Activated T-helper 17 cell treated with anti-CD3 and anti-CD28 coated beads, Interleukin-2, amount 50 U/mL, for 72 hours (primary cell): Measurements from ENCODE around the gene SPATS2. TPM values are rescaled to one million over a fixed set of nuclear protein-coding genes. Genes with fewer than 3 reads are reported as not detected.

ENCODE experiments used
- ATAC-seq: fragments of 150-1000 bp; cut with Tn5 transposase; replicated peaks from 2 replicates; pipeline ENCODE4 v1.10.0; 2021; ENCODE audit warnings: mild to moderate bottlenecking, moderate library complexity
- H3K27ac Mint-ChIP-seq: one replicate; pipeline ENCODE4 v1.8.0; 2022; ENCODE audit warnings: mixed read lengths
- H3K27me3 Mint-ChIP-seq: one replicate; pipeline ENCODE4 v1.8.0; 2022; ENCODE audit warnings: mixed read lengths
- H3K36me3 Mint-ChIP-seq: one replicate; pipeline ENCODE4 v1.8.0; 2022; ENCODE audit warnings: low read depth, mild to moderate bottlenecking, mixed read lengths
- H3K4me1 Mint-ChIP-seq: one replicate; pipeline ENCODE4 v1.8.0; 2022; ENCODE audit warnings: mixed read lengths
- H3K4me3 Mint-ChIP-seq: one replicate; pipeline ENCODE4 v1.8.0; 2022; ENCODE audit warnings: mild to moderate bottlenecking, mixed read lengths
- H3K9me3 Mint-ChIP-seq: one replicate; pipeline ENCODE4 v1.8.0; 2022; ENCODE audit warnings: mixed read lengths
- total RNA-seq, 2 donors: library from RNA; stranded (reverse); gene quantifications; one replicate each; pipeline ENCODE4 v1.2.3, GENCODE V29; 2022

Gene SPATS2
- total RNA-seq, 2 donors from 2014 or later, result 15.3 to 16.9 TPM

DNA sequence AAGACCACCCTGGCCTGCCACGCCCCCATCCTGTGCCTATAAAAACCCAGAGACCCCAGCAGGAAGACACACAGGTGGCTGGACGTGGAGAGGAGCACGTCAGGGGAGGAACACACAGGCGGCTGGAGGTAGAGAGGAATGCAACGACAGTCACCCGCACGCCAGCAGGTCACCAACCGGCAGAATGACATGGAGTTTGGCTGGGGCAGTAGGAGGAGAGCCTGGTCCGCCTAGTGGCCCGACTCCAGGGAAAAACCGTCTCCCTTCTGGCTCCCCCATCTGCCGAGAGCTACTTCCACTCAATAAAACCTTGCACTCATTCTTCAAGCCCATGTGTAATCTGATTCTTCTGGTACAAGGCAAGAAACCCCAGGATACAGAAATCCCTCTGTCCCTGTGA lies 108.8 kb downstream of the SPATS2 start:
- ATAC-seq, result no peak
- Mint-ChIP-seq H3K27me3 (no peaks in the 10 kb centered on the region), H3K4me1 (no peaks in the 10 kb centered on the region), H3K27ac (no peak overlapping the region), H3K36me3 (no peaks in the 10 kb centered on the region), H3K4me3 (no peak overlapping the region), H3K9me3 (no peaks in the 10 kb centered on the region)

GRCh38 chr12:49478949-49479664 lies 111.8 kb downstream of the SPATS2 start:
- H3K4me1 Mint-ChIP-seq, result no peaks in the 10 kb centered on the region
- no peak for ATAC-seq
- no peak overlapping the region for H3K4me3 Mint-ChIP-seq
- H3K27me3 Mint-ChIP-seq, result no peaks in the 10 kb centered on the region
- no peaks in the 10 kb centered on the region for H3K36me3 Mint-ChIP-seq
- H3K9me3 Mint-ChIP-seq, result no peaks in the 10 kb centered on the region
- no peak overlapping the region for H3K27ac Mint-ChIP-seq

- Mint-ChIP-seq H3K9me3 (no peaks in the 10 kb centered on the region), H3K27me3 (no peaks in the 10 kb centered on the region), H3K4me3 (no peak overlapping the region), H3K27ac (no peak overlapping the region), H3K36me3 (peaks cover 14% of the 10 kb centered on the region), H3K4me1 (no peaks in the 10 kb centered on the region)
- no peak for ATAC-seq
Observed at GRCh38 chr12:49482095-49483051, 115.1 kb downstream of the SPATS2 start.

GRCh38 chr12:49483619-49484018 lies 116.4 kb downstream of the SPATS2 start:
- no peak overlapping the region for H3K4me3 Mint-ChIP-seq
- no peaks in the 10 kb centered on the region for H3K27me3 Mint-ChIP-seq
- no peak for ATAC-seq
- H3K4me1 Mint-ChIP-seq, result no peaks in the 10 kb centered on the region
- no peak overlapping the region for H3K27ac Mint-ChIP-seq
- no peaks in the 10 kb centered on the region for H3K9me3 Mint-ChIP-seq
- H3K36me3 Mint-ChIP-seq, result peaks cover 14% of the 10 kb centered on the region

DNA sequence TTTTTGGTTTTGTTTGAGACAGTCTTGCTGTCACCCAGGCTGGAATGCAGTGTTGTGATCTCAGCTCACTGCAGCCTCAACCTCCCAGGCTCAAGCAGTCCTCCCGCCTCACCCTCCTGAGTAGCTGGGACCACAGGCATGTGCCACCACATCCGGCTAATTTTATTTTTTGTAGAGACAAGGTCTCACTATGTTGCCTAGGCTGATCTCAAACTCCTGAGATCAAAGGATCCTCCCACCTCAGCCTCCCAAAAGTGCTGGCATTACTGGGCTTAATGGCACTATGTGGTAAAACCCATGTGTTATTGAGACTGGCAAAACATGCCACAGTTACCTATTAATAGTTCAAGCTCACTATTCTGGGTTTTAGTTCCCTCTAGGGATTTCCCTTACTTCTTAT lies 120.3 kb downstream of the SPATS2 start:
- Mint-ChIP-seq H3K4me3 (no peak overlapping the region), H3K4me1 (no peaks in the 10 kb centered on the region), H3K36me3 (peaks cover 14% of the 10 kb centered on the region), H3K27me3 (no peaks in the 10 kb centered on the region), H3K27ac (no peak overlapping the region), H3K9me3 (no peaks in the 10 kb centered on the region)
- no peak for ATAC-seq

- Mint-ChIP-seq H3K27ac (no peak overlapping the region), H3K36me3 (peaks cover 14% of the 10 kb centered on the region), H3K9me3 (no peaks in the 10 kb centered on the region), H3K4me3 (no peak overlapping the region), H3K27me3 (no peaks in the 10 kb centered on the region), H3K4me1 (no peaks in the 10 kb centered on the region)
- ATAC-seq, result no peak
Observed at GRCh38 chr12:49489154-49489553, 121.9 kb downstream of the SPATS2 start.

DNA sequence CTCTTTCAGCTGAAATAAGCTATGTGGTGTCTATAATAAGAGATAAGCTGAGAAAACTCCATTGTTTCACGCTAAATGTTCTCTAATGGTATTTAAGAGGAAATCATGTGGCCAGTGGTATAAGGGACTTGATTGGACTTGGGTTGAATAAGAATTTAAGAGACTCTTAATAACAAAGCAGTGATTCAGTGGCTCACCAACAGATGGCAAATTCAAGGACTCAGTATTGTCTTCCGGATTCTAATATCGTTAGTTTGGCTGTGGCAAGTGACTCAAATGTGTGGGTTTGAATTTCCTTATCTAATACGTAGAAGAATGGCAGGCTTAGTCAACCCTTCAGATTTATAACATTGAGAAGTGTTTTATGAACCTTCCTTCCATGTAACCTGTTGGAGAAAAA lies 122.5 kb downstream of the SPATS2 start:
- no peak for ATAC-seq
- peaks cover 20% of the 10 kb centered on the region for H3K36me3 Mint-ChIP-seq
- H3K9me3 Mint-ChIP-seq, result no peaks in the 10 kb centered on the region
- H3K4me3 Mint-ChIP-seq, result no peak overlapping the region
- no peak overlapping the region for H3K27ac Mint-ChIP-seq
- H3K27me3 Mint-ChIP-seq, result no peaks in the 10 kb centered on the region
- no peaks in the 10 kb centered on the region for H3K4me1 Mint-ChIP-seq

DNA sequence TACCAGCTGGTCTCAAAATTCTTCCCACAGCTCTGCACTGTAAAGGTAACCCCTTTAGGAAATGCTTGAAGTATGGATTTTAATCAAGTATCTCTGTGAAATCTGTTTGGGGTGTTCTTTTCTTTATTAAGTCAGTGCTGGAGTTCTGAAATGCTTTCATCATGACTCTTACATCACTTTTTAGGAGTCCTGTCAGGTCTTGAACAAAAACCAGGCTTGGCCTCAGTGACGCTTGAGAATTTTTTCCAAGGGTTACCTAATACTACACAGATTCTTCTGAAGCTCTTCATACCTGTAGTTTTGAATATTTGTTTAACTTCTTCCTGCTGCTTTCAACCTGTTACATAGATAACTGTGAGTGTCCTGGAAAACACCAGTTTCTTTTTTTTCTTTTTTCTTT lies 124.6 kb downstream of the SPATS2 start:
- Mint-ChIP-seq H3K4me1 (peaks cover 3% of the 10 kb centered on the region), H3K36me3 (peaks cover 27% of the 10 kb centered on the region), H3K27me3 (no peaks in the 10 kb centered on the region), H3K27ac (no peak overlapping the region), H3K9me3 (no peaks in the 10 kb centered on the region), H3K4me3 (no peak overlapping the region)
- ATAC-seq, result no peak

DNA sequence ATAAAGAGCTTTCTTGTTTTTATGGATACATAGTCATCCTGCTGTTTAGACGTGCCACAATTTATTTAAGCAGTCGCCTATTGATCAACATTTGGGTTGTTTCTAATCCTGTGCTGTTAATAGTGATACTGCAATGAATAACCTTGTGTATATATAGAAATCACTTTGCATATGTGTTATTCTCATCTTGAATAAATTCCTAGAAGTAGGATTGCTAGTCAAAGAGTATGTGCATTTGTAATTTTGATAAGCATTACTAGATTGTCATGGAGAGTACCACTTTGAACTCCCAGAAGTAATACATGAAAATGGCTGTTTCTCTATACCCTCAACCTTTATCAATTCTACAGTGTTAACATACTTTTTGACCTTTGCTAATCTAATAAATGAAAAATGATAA lies 126.6 kb downstream of the SPATS2 start:
- H3K27me3 Mint-ChIP-seq, result no peaks in the 10 kb centered on the region
- ATAC-seq, result no peak
- H3K9me3 Mint-ChIP-seq, result no peaks in the 10 kb centered on the region
- H3K27ac Mint-ChIP-seq, result no peak overlapping the region
- peaks cover 3% of the 10 kb centered on the region for H3K4me1 Mint-ChIP-seq
- H3K4me3 Mint-ChIP-seq, result no peak overlapping the region
- peaks cover 37% of the 10 kb centered on the region for H3K36me3 Mint-ChIP-seq

GRCh38 chr12:49496417-49497360 lies 129.4 kb downstream of the SPATS2 start:
- no peak overlapping the region for H3K4me3 Mint-ChIP-seq
- no peaks in the 10 kb centered on the region for H3K27me3 Mint-ChIP-seq
- peaks cover 43% of the 10 kb centered on the region for H3K36me3 Mint-ChIP-seq
- no peaks in the 10 kb centered on the region for H3K9me3 Mint-ChIP-seq
- ATAC-seq, result no peak
- no peak overlapping the region for H3K27ac Mint-ChIP-seq
- peaks cover 3% of the 10 kb centered on the region for H3K4me1 Mint-ChIP-seq

GRCh38 chr12:49501895-49502294 lies 134.6 kb downstream of the SPATS2 start:
- Mint-ChIP-seq H3K27ac (no peak overlapping the region), H3K9me3 (no peaks in the 10 kb centered on the region), H3K27me3 (no peaks in the 10 kb centered on the region), H3K4me1 (no peaks in the 10 kb centered on the region), H3K4me3 (no peak overlapping the region), H3K36me3 (peaks cover 16% of the 10 kb centered on the region)
- ATAC-seq, result no peak

DNA sequence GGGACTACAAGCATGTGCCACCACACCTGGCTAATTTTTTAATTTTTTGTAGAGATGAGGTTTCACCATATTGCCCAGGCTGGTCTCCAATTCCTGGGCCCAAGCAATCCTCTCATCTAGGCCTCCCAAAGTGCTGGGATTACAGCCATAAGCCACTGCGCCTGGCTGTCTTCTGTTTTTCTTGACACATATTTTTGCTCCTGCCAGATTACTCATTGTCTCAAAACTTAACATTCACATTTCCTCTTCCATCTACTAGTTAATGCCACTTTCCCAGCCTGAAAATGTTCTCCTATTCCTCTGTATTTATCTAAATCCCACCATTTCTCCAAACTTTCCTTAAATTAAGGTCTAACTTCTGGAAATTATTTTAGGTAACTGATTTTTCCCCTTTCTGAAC lies 135.3 kb downstream of the SPATS2 start:
- H3K36me3 Mint-ChIP-seq, result peaks cover 9% of the 10 kb centered on the region
- H3K27me3 Mint-ChIP-seq, result no peaks in the 10 kb centered on the region
- no peak overlapping the region for H3K27ac Mint-ChIP-seq
- H3K4me1 Mint-ChIP-seq, result no peaks in the 10 kb centered on the region
- no peak overlapping the region for H3K4me3 Mint-ChIP-seq
- ATAC-seq, result no peak
- H3K9me3 Mint-ChIP-seq, result no peaks in the 10 kb centered on the region

DNA sequence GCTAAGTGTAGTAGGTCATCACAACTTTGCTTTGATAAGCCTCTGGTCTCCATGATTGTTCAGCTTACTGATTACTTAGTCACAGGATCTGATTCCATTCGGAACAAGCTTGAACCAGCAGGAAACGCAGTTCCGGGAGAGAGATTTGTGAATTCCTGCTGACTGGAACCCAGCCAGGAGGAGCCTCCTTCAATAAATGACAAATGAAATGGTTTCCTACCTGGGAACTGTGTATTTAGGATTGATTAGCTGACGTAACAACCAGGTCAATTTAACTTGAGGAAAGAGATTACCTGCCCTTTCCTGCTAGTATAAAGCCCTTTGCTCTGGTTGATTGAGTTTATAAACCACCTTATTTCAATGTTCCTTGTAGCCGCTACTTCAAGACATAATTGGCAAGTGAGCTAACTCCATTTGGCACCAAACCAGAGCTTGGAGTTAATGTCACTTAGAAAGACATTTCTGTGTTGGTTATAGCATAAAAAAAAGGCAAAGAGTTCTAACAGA lies 136.5 kb downstream of the SPATS2 start:
- ATAC-seq, result no peak
- Mint-ChIP-seq H3K36me3 (peaks cover 7% of the 10 kb centered on the region), H3K27ac (no peak overlapping the region), H3K4me1 (no peaks in the 10 kb centered on the region), H3K9me3 (no peaks in the 10 kb centered on the region), H3K4me3 (no peak overlapping the region), H3K27me3 (no peaks in the 10 kb centered on the region)

DNA sequence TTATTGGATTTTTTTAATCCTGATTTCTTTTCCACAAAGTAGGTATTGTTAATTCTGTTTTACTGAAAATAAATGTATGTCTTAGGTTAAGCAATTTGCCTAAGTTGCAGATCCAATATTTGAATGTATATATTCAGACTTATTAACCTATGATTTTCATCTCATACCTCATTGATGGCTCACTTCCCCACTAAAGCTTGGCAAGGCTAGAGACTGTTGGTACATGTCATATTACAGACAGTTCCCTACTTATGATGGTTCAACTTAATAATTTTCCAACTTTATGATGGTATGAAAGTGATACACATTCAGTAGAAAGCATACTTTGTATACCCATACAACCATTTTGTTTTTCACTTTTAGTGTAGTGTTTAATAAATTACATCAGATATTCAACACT lies 138.4 kb downstream of the SPATS2 start:
- no peaks in the 10 kb centered on the region for H3K9me3 Mint-ChIP-seq
- no peaks in the 10 kb centered on the region for H3K27me3 Mint-ChIP-seq
- no peak for ATAC-seq
- H3K4me3 Mint-ChIP-seq, result no peak overlapping the region
- H3K36me3 Mint-ChIP-seq, result no peaks in the 10 kb centered on the region
- no peaks in the 10 kb centered on the region for H3K4me1 Mint-ChIP-seq
- H3K27ac Mint-ChIP-seq, result no peak overlapping the region
